A549 (cell line): Measurements from ENCODE around the gene GPX4. TPM values are rescaled to one million over a fixed set of nuclear protein-coding genes. Genes with fewer than 3 reads are reported as not detected.
A peak's percentile ranks its signal among the peaks of the same experiment; 100 is the strongest.

ENCODE experiments used
- ATAC-seq, 2 experiments: fragments of 200-7000 bp in 1 of 2; fragments of >200 bp in 1 of 2; cut with Nextera tagmentation in 1 of 2; cut with Tn5 transposase in 1 of 2; 3 replicates each; pipeline versions ENCODE4 v1.8.0 to v1.9.1; 2018 to 2020; ENCODE audit warnings: mild to moderate bottlenecking in 1 of 2, moderate library complexity in 1 of 2
- CTCF ChIA-PET: fragments of 300-600 bp; sonication (Branson Sonifier 250); formaldehyde crosslinking; extraction: SDS; loops from one replicate; lab custom pipeline; 2021; ENCODE audit warnings: antibody characterized with exemption, inconsistent platforms; lab: Yijun Ruan, JAX
- POLR2A ChIA-PET: fragments of 350-600 bp; formaldehyde crosslinking; extraction: SDS; loops from one replicate; lab custom pipeline; 2021; ENCODE audit warnings: antibody characterized with exemption, inconsistent platforms; lab: Yijun Ruan, JAX
- DNase-seq, 2 experiments: peaks; one replicate each; pipeline versions ENCODE4 v3.0.0 to v3.0.0-alpha.2; 2011 to 2016; ENCODE audit warnings: low read depth in 1 of 2, low spot score in 1 of 2
- FAIRE-seq: peaks from 2 replicates; lab custom pipeline; 2011; peaks lifted over from hg19 to GRCh38; lab: Jason Lieb, UNC
- H3K27ac ChIP-seq, 2 experiments: fragments of >200 bp; sonication (Bioruptor Twin); formaldehyde crosslinking; 3 replicates each; pipeline ENCODE4 v1.5.1; 2016 to 2017
- H3K4me1 ChIP-seq: fragments of >200 bp; sonication (Bioruptor Twin); formaldehyde crosslinking; 3 replicates; pipeline ENCODE4 v1.6.1; 2016
- H3K4me2 ChIP-seq: fragments of >200 bp; sonication (Bioruptor Twin); formaldehyde crosslinking; 3 replicates; pipeline ENCODE4 v1.6.1; 2016
- H3K4me3 ChIP-seq: fragments of >200 bp; sonication (Bioruptor Twin); formaldehyde crosslinking; 3 replicates; pipeline ENCODE4 v1.5.1; 2016
- H3K9me3 ChIP-seq: fragments of >200 bp; sonication (Bioruptor Twin); formaldehyde crosslinking; 3 replicates; pipeline ENCODE4 v1.6.1; 2016
- BHLHE40 ChIP-seq: IDR thresholded peaks from 2 replicates; pipeline ENCODE4 v1.6.1; 2012; ENCODE audit warnings: low read depth, low read length, inconsistent platforms
- CBX8 ChIP-seq: fragments of 200-600 bp; sonication (generic); IDR thresholded peaks from 2 replicates; pipeline ENCODE4 v1.6.1; 2016
- EHF ChIP-seq: fragments of 250-450 bp; sonication (Bioruptor Pico); IDR thresholded peaks from 2 replicates; pipeline ENCODE4 v1.5.0; 2020; ENCODE audit warnings: mild to moderate bottlenecking
- ESRRA ChIP-seq: fragments of 150-350 bp; IDR thresholded peaks from 2 replicates; pipeline ENCODE4 v1.6.1; 2014; ENCODE audit warnings: mild to moderate bottlenecking, low read length, borderline replicate concordance
- FOXS1 ChIP-seq: fragments of 250-450 bp; sonication (Bioruptor Pico); IDR thresholded peaks from 2 replicates; pipeline ENCODE4 v1.5.0; 2020; ENCODE audit warnings: mild to moderate bottlenecking, moderate library complexity
- HDAC2 ChIP-seq: fragments of 200-600 bp; sonication (generic); IDR thresholded peaks from 2 replicates; pipeline ENCODE4 v1.6.1; 2016
- HEYL ChIP-seq: fragments of 250-450 bp; sonication (Bioruptor Pico); IDR thresholded peaks from 2 replicates; pipeline ENCODE4 v1.8.0; 2021; ENCODE audit warnings: mild to moderate bottlenecking, moderate library complexity
- HOXB5 ChIP-seq: fragments of 250-450 bp; sonication (Bioruptor Pico); IDR thresholded peaks from 2 replicates; pipeline ENCODE4 v1.5.0; 2020; ENCODE audit warnings: mild to moderate bottlenecking, moderate library complexity
- KDM1A ChIP-seq: fragments of 200-600 bp; sonication (generic); IDR thresholded peaks from 2 replicates; pipeline ENCODE4 v1.6.1; 2016; ENCODE audit warnings: low read depth, mild to moderate bottlenecking
- KDM5A ChIP-seq: fragments of 200-600 bp; sonication (generic); IDR thresholded peaks from 2 replicates; pipeline ENCODE4 v1.6.1; 2016; ENCODE audit warnings: antibody characterized with exemption, mild to moderate bottlenecking
- NR3C1 ChIP-seq: fragments of >200 bp; sonication (Bioruptor Twin); formaldehyde crosslinking; IDR thresholded peaks from 3 replicates; pipeline ENCODE4 v1.6.1; 2017
- PHF8 ChIP-seq: fragments of 200-600 bp; sonication (generic); IDR thresholded peaks from 2 replicates; pipeline ENCODE4 v1.6.1; 2016; ENCODE audit warnings: low read depth, mild to moderate bottlenecking, antibody characterized with exemption, moderate library complexity, borderline replicate concordance
- POLR2AphosphoS2 ChIP-seq: conservative IDR thresholded peaks from 2 replicates; pipeline ENCODE4 v1.6.1; 2012; ENCODE audit warnings: low read length, improper control_type of control experiment, inconsistent platforms
- RFX5 ChIP-seq: fragments of 450-650 bp; IDR thresholded peaks from 2 replicates; pipeline ENCODE4 v1.7.1; 2014; ENCODE audit warnings: antibody characterized with exemption, mild to moderate bottlenecking, moderate library complexity
- SREBF2 ChIP-seq: fragments of 450-650 bp; IDR thresholded peaks from 2 replicates; pipeline ENCODE4 v1.6.1; 2014; ENCODE audit warnings: mild to moderate bottlenecking, moderate library complexity
- TP53 ChIP-seq: fragments of 250-450 bp; sonication (Bioruptor Pico); IDR thresholded peaks from 2 replicates; pipeline ENCODE4 v1.5.0; 2021; ENCODE audit warnings: mild to moderate bottlenecking, moderate library complexity
- ZSCAN20 ChIP-seq: fragments of 250-450 bp; sonication (Bioruptor Pico); IDR thresholded peaks from 2 replicates; pipeline ENCODE4 v1.8.0; 2022; ENCODE audit warnings: mild to moderate bottlenecking, moderate library complexity
- WGBS: methylation state at CpG from one replicate; pipeline ENCODE4 v1.1.6; 2017; ENCODE audit errors: missing lambda C conversion rate; 5-methylcytosine and 5-hydroxymethylcytosine counted together
- polyA plus RNA-seq, 4 experiments: library from polyadenylated mRNA; depleted of rRNA in 3 of 4; stranded (reverse); fragments of >200 nt; fragmentation: RNase III in 1 of 4; extraction: RNeasy Plus Mini Kit Qiagen cat#74134 plus additional on column Dnase treatment in 1 of 4; gene quantifications; 2 replicates in 3 of 4; 3 replicates in 1 of 4; pipeline ENCODE4 v1.2.3, GENCODE V29; 2011 to 2017
- TF ChIP-seq, protein P1 (sequence below): fragments of 150-350 bp; IDR thresholded peaks from 2 replicates; pipeline ENCODE4 v1.6.1; 2014; ENCODE audit warnings: low read depth, mild to moderate bottlenecking, low read length
- TF ChIP-seq, protein P2 (sequence below): IDR thresholded peaks from 2 replicates; pipeline ENCODE4 v1.6.1; 2012; ENCODE audit warnings: low read depth, borderline replicate concordance
- TF ChIP-seq, protein P3 (sequence below): fragments of 250-450 bp; sonication (Bioruptor Pico); IDR thresholded peaks from 2 replicates; pipeline ENCODE4 v1.5.0; 2021; ENCODE audit warnings: mild to moderate bottlenecking, moderate library complexity, borderline replicate concordance
- TF ChIP-seq, protein P4 (sequence below): fragments of 200-600 bp; sonication (generic); IDR thresholded peaks from 2 replicates; pipeline ENCODE4 v1.6.1; 2016; ENCODE audit warnings: antibody characterized with exemption, mild to moderate bottlenecking, moderate library complexity

Gene GPX4
- polyA plus RNA-seq, 2 of the 4 experiments (the other 2 are of a cell fraction) = 248 to 394 TPM

DNA sequence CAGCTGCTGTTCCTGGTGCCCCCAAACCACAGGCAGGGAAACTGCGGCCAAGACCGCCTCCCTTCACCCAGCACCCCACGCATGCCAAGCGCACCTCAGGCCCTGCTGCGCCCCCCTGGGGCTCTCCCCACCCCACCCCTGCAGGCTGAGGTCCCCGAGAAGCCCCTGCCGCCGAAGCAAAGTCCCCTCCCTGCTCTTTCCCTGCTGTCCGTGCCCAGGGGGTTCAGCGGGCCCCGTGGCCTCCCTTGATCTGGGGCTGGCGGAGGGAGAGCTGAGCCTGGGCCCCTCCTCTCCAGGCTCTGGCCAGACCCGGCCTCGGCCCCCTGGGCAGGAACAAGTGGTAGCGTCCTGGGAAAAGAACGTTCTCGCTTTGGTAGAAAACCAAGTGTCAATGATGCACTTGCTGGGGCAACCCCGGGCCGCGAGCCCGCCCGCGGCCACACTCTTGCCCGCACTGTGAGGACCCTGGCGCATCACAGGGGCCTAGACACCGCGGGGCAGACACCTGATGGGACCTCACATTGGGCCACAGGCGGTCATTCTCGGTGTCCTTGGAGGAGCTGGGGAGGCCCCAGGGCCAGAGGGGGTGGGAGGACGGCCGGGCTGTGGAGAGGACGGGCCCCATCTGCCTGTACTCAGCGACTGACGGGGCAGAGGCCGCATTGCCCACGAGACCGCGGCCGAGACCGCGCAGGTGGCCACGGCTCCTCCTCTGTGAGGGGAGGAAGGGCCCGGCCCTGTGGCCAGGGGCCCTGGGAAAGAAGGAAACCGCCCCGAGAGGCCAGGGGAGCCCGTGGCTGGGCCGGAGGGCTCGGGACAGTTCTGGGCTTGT lies 29.0 kb downstream of the GPX4 start:
- H3K4me3 ChIP-seq = no peak overlapping the region
- H3K4me1 ChIP-seq = peaks cover 21% of the 10 kb centered on the region
- ATAC-seq (peak in 1 of 2 experiments; percentile 22; a peak in 4 of 6 replicates), FAIRE-seq (no peak), DNase-seq (no peak)
- TF ChIP-seq FOXS1 (CRISPR knock-in tag) (no peak), SREBF2 (no peak), HDAC2 (no peak), TP53 (CRISPR knock-in tag) (no peak), EHF (CRISPR knock-in tag) (no peak)
- TF ChIP-seq, protein P1, sequence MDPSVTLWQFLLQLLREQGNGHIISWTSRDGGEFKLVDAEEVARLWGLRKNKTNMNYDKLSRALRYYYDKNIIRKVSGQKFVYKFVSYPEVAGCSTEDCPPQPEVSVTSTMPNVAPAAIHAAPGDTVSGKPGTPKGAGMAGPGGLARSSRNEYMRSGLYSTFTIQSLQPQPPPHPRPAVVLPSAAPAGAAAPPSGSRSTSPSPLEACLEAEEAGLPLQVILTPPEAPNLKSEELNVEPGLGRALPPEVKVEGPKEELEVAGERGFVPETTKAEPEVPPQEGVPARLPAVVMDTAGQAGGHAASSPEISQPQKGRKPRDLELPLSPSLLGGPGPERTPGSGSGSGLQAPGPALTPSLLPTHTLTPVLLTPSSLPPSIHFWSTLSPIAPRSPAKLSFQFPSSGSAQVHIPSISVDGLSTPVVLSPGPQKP = no peak
- WGBS = 90% methylated on average over 2 of the region's 48 CpGs
- H3K9me3 ChIP-seq = no peaks in the 10 kb centered on the region
- CTCF ChIA-PET = interaction anchor here (0.6 to 2.0 kb wide), 4 partner anchors 14 to 62 kb away, joined by 4 to 8 read pairs (median 6); no protein-coding TSS in a partner anchor
- peak overlapping the region; percentile 70 for H3K4me2 ChIP-seq
- POLR2A ChIA-PET = interaction anchor here (0.6 kb wide), 1 partner anchor 112 kb away, joined by 5 read pairs; no protein-coding TSS in a partner anchor
- peak overlapping the region; percentile 68 to 91; a peak in 5 of 6 replicates for H3K27ac ChIP-seq

DNA sequence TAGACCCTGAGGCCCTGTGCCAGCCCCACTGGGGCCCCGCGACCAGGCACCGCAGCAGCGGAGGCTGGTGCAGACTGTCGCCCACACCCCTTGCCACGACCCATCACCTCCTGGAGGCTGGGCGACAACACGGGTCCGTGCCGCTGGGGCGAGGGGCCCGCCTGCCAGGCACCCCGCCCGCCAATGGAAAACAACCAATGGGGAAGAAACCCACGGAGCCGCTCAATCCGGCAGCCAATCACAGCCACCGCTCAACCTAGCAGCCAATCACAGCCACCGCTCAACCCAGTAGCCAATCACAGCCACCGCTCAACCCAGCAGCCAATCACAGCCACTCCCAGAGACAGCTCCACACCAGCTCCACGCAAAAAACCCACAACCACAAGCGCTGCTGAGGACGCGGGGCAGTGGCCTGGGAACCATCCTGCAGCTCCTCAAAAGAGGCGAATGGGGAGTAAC lies 29.7 kb downstream of the GPX4 start:
- no peak for FAIRE-seq
- ChIA-PET CTCF (interaction anchor here (0.6 to 2.0 kb wide), 3 partner anchors 14 to 61 kb away, joined by 5 to 8 read pairs (median 6); no protein-coding TSS in a partner anchor), POLR2A (interaction anchor here (1.0 kb wide), 1 partner anchor 22 kb away, joined by 5 read pairs; no protein-coding TSS in a partner anchor)
- ATAC-seq = peak; percentile 36 to 76; a peak in 4 of 6 replicates
- TF ChIP-seq, protein P2, sequence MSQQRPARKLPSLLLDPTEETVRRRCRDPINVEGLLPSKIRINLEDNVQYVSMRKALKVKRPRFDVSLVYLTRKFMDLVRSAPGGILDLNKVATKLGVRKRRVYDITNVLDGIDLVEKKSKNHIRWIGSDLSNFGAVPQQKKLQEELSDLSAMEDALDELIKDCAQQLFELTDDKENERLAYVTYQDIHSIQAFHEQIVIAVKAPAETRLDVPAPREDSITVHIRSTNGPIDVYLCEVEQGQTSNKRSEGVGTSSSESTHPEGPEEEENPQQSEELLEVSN = no peak
- TF ChIP-seq CBX8 (no peak), RFX5 (peak; percentile 44; the same call in 1 of the 2 replicates), POLR2AphosphoS2 (no peak), EHF (CRISPR knock-in tag) (no peak), BHLHE40 (no peak), HOXB5 (CRISPR knock-in tag) (0 out of 2 replicates have a peak, but pooled peaks have one; percentile 20), ZSCAN20 (CRISPR knock-in tag) (no peak)
- TF ChIP-seq, protein P1 = no peak
- TF ChIP-seq, all 56 proteins: peak for 2
- WGBS = 85% methylated on average over 16 of the region's 25 CpGs
- peak overlapping the region in 1 of 2 experiments; percentile 91; a peak in 3 of 6 replicates for H3K27ac ChIP-seq
- peak; percentile 41 to 74 for DNase-seq
- no peak overlapping the region for H3K4me2 ChIP-seq
- no peaks in the 10 kb centered on the region for H3K9me3 ChIP-seq
- H3K4me3 ChIP-seq = no peak overlapping the region
- H3K4me1 ChIP-seq = peaks cover 21% of the 10 kb centered on the region

DNA sequence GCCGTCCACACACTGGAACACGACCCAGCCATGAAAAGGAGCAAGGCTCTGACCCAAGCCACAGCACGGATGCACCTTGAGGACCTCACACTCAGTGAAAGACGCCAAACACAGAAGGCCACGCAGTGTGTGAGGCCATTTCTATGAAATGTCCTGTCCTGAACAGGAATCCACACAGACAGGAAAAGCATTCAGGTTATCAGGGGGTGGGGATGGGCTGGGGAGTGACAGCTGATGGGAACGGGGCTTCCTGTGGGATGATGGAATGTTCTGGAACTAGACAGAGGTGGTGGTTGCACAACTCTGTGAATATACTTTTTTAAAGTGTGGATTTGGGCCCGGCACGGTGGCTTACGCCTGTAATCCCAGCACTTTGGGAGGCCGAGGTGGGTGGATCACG lies 30.6 kb downstream of the GPX4 start:
- ATAC-seq = no peak
- no peak for FAIRE-seq
- TF ChIP-seq KDM5A (no peak), PHF8 (no peak), POLR2AphosphoS2 (no peak), NR3C1 (no peak), ESRRA (no peak), BHLHE40 (no peak), ZSCAN20 (CRISPR knock-in tag) (no peak), KDM1A (no peak), HEYL (no peak)
- TF ChIP-seq, protein P3, sequence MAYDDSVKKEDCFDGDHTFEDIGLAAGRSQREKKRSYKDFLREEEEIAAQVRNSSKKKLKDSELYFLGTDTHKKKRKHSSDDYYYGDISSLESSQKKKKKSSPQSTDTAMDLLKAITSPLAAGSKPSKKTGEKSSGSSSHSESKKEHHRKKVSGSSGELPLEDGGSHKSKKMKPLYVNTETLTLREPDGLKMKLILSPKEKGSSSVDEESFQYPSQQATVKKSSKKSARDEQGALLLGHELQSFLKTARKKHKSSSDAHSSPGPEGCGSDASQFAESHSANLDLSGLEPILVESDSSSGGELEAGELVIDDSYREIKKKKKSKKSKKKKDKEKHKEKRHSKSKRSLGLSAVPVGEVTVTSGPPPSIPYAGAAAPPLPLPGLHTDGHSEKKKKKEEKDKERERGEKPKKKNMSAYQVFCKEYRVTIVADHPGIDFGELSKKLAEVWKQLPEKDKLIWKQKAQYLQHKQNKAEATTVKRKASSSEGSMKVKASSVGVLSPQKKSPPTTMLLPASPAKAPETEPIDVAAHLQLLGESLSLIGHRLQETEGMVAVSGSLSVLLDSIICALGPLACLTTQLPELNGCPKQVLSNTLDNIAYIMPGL (CRISPR knock-in tag) = no peak
- TF ChIP-seq, protein P4, sequence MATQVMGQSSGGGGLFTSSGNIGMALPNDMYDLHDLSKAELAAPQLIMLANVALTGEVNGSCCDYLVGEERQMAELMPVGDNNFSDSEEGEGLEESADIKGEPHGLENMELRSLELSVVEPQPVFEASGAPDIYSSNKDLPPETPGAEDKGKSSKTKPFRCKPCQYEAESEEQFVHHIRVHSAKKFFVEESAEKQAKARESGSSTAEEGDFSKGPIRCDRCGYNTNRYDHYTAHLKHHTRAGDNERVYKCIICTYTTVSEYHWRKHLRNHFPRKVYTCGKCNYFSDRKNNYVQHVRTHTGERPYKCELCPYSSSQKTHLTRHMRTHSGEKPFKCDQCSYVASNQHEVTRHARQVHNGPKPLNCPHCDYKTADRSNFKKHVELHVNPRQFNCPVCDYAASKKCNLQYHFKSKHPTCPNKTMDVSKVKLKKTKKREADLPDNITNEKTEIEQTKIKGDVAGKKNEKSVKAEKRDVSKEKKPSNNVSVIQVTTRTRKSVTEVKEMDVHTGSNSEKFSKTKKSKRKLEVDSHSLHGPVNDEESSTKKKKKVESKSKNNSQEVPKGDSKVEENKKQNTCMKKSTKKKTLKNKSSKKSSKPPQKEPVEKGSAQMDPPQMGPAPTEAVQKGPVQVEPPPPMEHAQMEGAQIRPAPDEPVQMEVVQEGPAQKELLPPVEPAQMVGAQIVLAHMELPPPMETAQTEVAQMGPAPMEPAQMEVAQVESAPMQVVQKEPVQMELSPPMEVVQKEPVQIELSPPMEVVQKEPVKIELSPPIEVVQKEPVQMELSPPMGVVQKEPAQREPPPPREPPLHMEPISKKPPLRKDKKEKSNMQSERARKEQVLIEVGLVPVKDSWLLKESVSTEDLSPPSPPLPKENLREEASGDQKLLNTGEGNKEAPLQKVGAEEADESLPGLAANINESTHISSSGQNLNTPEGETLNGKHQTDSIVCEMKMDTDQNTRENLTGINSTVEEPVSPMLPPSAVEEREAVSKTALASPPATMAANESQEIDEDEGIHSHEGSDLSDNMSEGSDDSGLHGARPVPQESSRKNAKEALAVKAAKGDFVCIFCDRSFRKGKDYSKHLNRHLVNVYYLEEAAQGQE = no peak

More for the DNA sequence above, 30.6 kb downstream of the GPX4 start:
- peaks cover 21% of the 10 kb centered on the region for H3K4me1 ChIP-seq
- ChIA-PET POLR2A (interaction anchor here (1.0 kb wide), 1 partner anchor 21 kb away, joined by 5 read pairs; no protein-coding TSS in a partner anchor), CTCF (interaction anchor here (1.5 to 2.0 kb wide), 2 partner anchors 15 to 22 kb away, joined by 5 to 8 read pairs; no protein-coding TSS in a partner anchor)
- H3K27ac ChIP-seq = no peak overlapping the region; a peak in 1 of 6 replicates
- WGBS = 92% methylated on average over 8 of the region's 11 CpGs
- no peak for DNase-seq
- H3K9me3 ChIP-seq = no peaks in the 10 kb centered on the region
- no peak overlapping the region for H3K4me2 ChIP-seq
- no peak overlapping the region for H3K4me3 ChIP-seq
